ENCODE measurements around the gene CR1L. TPM values are rescaled to one million over a fixed set of nuclear protein-coding genes. Genes with fewer than 3 reads are reported as not detected.
A peak's percentile ranks its signal among the peaks of the same experiment; 100 is the strongest.
"Not testable (repeated sequence)": the region's sequence is repeated elsewhere in the genome, so short reads cannot be mapped to it uniquely, and the experiment has no call there.

The CR1L gene
- total RNA-seq, 6 experiments from 2014 or later: not detected

- Mint-ChIP-seq H3K27ac (no peak overlapping the region), H3K27me3 (ENCODE audit: insufficient read depth) (peaks cover 4% of the 10 kb centered on the region), H3K4me1 (ENCODE audit: low read depth) (peaks cover 12% of the 10 kb centered on the region), H3K36me3 (ENCODE audit: low read depth) (no peaks in the 10 kb centered on the region), H3K9me3 (no peaks in the 10 kb centered on the region), H3K4me3 (no peak overlapping the region)
- no peak for DNase-seq
- TF ChIP-seq CTCF (IDR thresholded peaks at IDR 0.05): no peak
Observed at GRCh38 chr1:207631137-207631536, 13.8 kb upstream of the CR1L start.

- no peak for DNase-seq
- Mint-ChIP-seq H3K36me3 (ENCODE audit: low read depth) (no peaks in the 10 kb centered on the region), H3K27me3 (ENCODE audit: insufficient read depth) (peaks cover 6% of the 10 kb centered on the region), H3K4me3 (no peak overlapping the region), H3K27ac (no peak overlapping the region), H3K9me3 (no peaks in the 10 kb centered on the region), H3K4me1 (ENCODE audit: low read depth) (peaks cover 7% of the 10 kb centered on the region; the same call in 1 of the 2 replicates)
- TF ChIP-seq CTCF (IDR thresholded peaks at IDR 0.05): no peak
Observed at GRCh38 chr1:207633226-207633625, 11.7 kb upstream of the CR1L start.

GRCh38 chr1:207633699-207634289 is 11.1 kb upstream of the CR1L start:
- H3K4me3 Mint-ChIP-seq; H3K9me3 Mint-ChIP-seq; H3K4me1 Mint-ChIP-seq (ENCODE audit: low read depth); H3K27me3 Mint-ChIP-seq (ENCODE audit: insufficient read depth); DNase-seq; H3K36me3 Mint-ChIP-seq (ENCODE audit: low read depth); H3K27ac Mint-ChIP-seq: not testable (repeated sequence)

GRCh38 chr1:207634293-207634692 is 10.6 kb upstream of the CR1L start:
- not testable (repeated sequence) for H3K4me3 Mint-ChIP-seq; H3K9me3 Mint-ChIP-seq; H3K27ac Mint-ChIP-seq; DNase-seq; H3K36me3 Mint-ChIP-seq (ENCODE audit: low read depth); H3K4me1 Mint-ChIP-seq (ENCODE audit: low read depth); H3K27me3 Mint-ChIP-seq (ENCODE audit: insufficient read depth)

- not testable (repeated sequence) for H3K4me3 Mint-ChIP-seq; H3K27ac Mint-ChIP-seq; H3K9me3 Mint-ChIP-seq; H3K4me1 Mint-ChIP-seq (ENCODE audit: low read depth); H3K36me3 Mint-ChIP-seq (ENCODE audit: low read depth); DNase-seq
- peaks cover 10% of the 10 kb centered on the region for H3K27me3 Mint-ChIP-seq (ENCODE audit: insufficient read depth)
Observed at GRCh38 chr1:207635569-207636186, 9.3 kb upstream of the CR1L start.

- not testable (repeated sequence) for H3K4me1 Mint-ChIP-seq (ENCODE audit: low read depth); H3K4me3 Mint-ChIP-seq; H3K27ac Mint-ChIP-seq; DNase-seq; H3K9me3 Mint-ChIP-seq; H3K36me3 Mint-ChIP-seq (ENCODE audit: low read depth)
- peaks cover 16% of the 10 kb centered on the region for H3K27me3 Mint-ChIP-seq (ENCODE audit: insufficient read depth)
Observed at GRCh38 chr1:207638487-207639145, 6.3 kb upstream of the CR1L start.

GRCh38 chr1:207639362-207639761 is 5.6 kb upstream of the CR1L start:
- H3K27me3 Mint-ChIP-seq (ENCODE audit: insufficient read depth): peaks cover 19% of the 10 kb centered on the region
- H3K9me3 Mint-ChIP-seq; DNase-seq; H3K27ac Mint-ChIP-seq; H3K4me3 Mint-ChIP-seq; H3K36me3 Mint-ChIP-seq (ENCODE audit: low read depth); H3K4me1 Mint-ChIP-seq (ENCODE audit: low read depth): not testable (repeated sequence)

- Mint-ChIP-seq H3K27me3 (ENCODE audit: insufficient read depth) (peaks cover 26% of the 10 kb centered on the region), H3K4me1 (ENCODE audit: low read depth) (peaks cover 7% of the 10 kb centered on the region), H3K36me3 (ENCODE audit: low read depth) (no peaks in the 10 kb centered on the region), H3K27ac (no peak overlapping the region), H3K4me3 (peak overlapping the region; percentile 86), H3K9me3 (no peaks in the 10 kb centered on the region)
- DNase-seq: no peak
- TF ChIP-seq CTCF (IDR thresholded peaks at IDR 0.05): no peak
Observed at GRCh38 chr1:207644166-207644851, 624 bp upstream of the CR1L start.
